NCI-H2196 treated with DMSO at 0.1 percent for 48 hours (cell line): ENCODE data around the gene KRT17.
"Not testable (repeated sequence)": the region's sequence is repeated elsewhere in the genome, so short reads cannot be mapped to it uniquely, and the experiment has no call there.

Source experiments
- DNase-seq: peaks from one replicate; lab custom pipeline; 2025; ENCODE audit not compliant: unreplicated experiment; lab: John Stamatoyannopoulos, UW

The KRT17 gene

GRCh38 chr17:41578971-41579370 lies 45.4 kb downstream of the KRT17 start:
- no peak for DNase-seq

GRCh38 chr17:41578538-41578937 lies 45.8 kb downstream of the KRT17 start:
- no peak for DNase-seq

GRCh38 chr17:41576740-41577139 lies 47.6 kb downstream of the KRT17 start:
- not testable (repeated sequence) for DNase-seq

- DNase-seq = no peak
Observed at GRCh38 chr17:41575336-41575735, 49.0 kb downstream of the KRT17 start.

- DNase-seq = no peak
Observed at GRCh38 chr17:41571561-41572434, 52.6 kb downstream of the KRT17 start, which contains the start of gene KRT9. Gene KRT9, minus strand, starts transcription at chr17:41572059. Its CDS starts 67 bp downstream, at chr17:41571992.
